ENCODE results near the gene METTL15.

METTL15 gene

GRCh38 chr11:28139841-28140415 is 31.7 kb downstream of the METTL15 start:
- Histone ChIP-seq H3K27ac (replicated peaks; ENCODE audit: low read length) (no peak overlapping the region), H3K9ac (ENCODE audit: low read depth, low read length, poor library complexity) (no peak overlapping the region), H4K8ac (ENCODE audit: low read depth, low read length) (no peak overlapping the region), H3K23ac (ENCODE audit: low read depth, low read length, poor library complexity) (no peak overlapping the region), H3K27me3 (ENCODE audit: control insufficient read depth in 3 of 3, insufficient read depth in 3 of 3, low read depth in 1 of 3, low read length in 3 of 3) (no peaks in the 10 kb centered on the region), H3K14ac (ENCODE audit: low read length) (peak overlapping the region; percentile 50), H4K91ac (ENCODE audit: low read depth, low read length, poor library complexity) (no peak overlapping the region), H3K4me3 (ENCODE audit: low read length in 2 of 2) (no peak overlapping the region), H2AK5ac (ENCODE audit: low read depth, low read length) (no peak overlapping the region), H2BK120ac (ENCODE audit: low read depth, low read length) (no peak overlapping the region), H2AFZ (ENCODE audit: low read length) (no peak overlapping the region), H3K4me1 (ENCODE audit: control insufficient read depth in 2 of 2, insufficient read depth in 1 of 2, low read depth in 1 of 2, low read length in 2 of 2) (peaks cover 0 to 2% of the 10 kb centered on the region in 2 donors), H3K4me2 (ENCODE audit: insufficient read depth, low read length, poor library complexity, severe bottlenecking) (no peak overlapping the region), H3K79me1 (ENCODE audit: low read depth, low read length) (no peaks in the 10 kb centered on the region), H2BK5ac (ENCODE audit: low read length) (no peak overlapping the region), H3K9me3 (replicated peaks in 1 of 2; ENCODE audit: control insufficient read depth in 2 of 2, insufficient read depth in 1 of 2, low read depth in 1 of 2, low read length in 2 of 2) (peaks cover 18 to 58% of the 10 kb centered on the region in 2 donors), H2BK12ac (ENCODE audit: low read length) (no peak overlapping the region), H2BK15ac (ENCODE audit: low read length) (no peak overlapping the region), H3K18ac (ENCODE audit: low read length) (no peak overlapping the region), H3K4ac (ENCODE audit: low read length) (no peak overlapping the region), H3K36me3 (replicated peaks in 1 of 2; ENCODE audit: control insufficient read depth in 2 of 2, insufficient read depth in 2 of 2, low read length in 2 of 2) (peaks cover 5 to 18% of the 10 kb centered on the region in 2 donors)
- no peak for DNase-seq (ENCODE audit: low spot score)
- WGBS, 2 donors (ENCODE audit: extremely low coverage in 2 of 2, insufficient read length in 2 of 2, insufficient replicate concordance in 1 of 2) = no CpG with 5 or more reads among the region's 5 CpGs

GRCh38 chr11:28140689-28141455 is 32.7 kb downstream of the METTL15 start:
- no peak for DNase-seq (ENCODE audit: low spot score)

DNA sequence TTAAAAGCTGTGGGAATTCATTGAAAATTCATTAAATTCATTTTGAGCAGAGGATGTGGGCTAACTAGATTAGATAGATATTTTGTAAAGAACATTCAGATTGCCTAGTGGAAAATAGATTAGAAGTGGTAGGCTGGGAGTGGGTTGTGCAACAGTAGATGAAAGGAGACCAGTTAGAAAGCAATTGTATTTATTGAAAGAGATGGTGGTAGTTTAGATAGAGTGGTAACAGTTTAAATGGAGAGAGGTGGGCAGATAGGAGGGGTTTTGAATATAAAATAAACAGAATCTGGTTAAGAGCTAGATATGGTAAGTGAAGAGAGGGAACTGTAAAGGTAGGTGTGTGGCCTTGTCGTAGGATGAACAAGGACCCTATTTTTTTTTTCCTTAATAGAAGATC is 34.5 kb downstream of the METTL15 start:
- Histone ChIP-seq H3K4ac (ENCODE audit: low read length) (no peak overlapping the region), H2AK5ac (ENCODE audit: low read depth, low read length) (no peak overlapping the region), H3K14ac (ENCODE audit: low read length) (no peak overlapping the region), H3K27me3 (ENCODE audit: control insufficient read depth in 3 of 3, insufficient read depth in 3 of 3, low read depth in 1 of 3, low read length in 3 of 3) (no peaks in the 10 kb centered on the region), H2BK12ac (ENCODE audit: low read length) (no peak overlapping the region), H3K36me3 (replicated peaks in 1 of 2; ENCODE audit: control insufficient read depth in 2 of 2, insufficient read depth in 2 of 2, low read length in 2 of 2) (peaks cover 5 to 9% of the 10 kb centered on the region in 2 donors), H3K4me1 (ENCODE audit: control insufficient read depth in 2 of 2, insufficient read depth in 1 of 2, low read depth in 1 of 2, low read length in 2 of 2) (peaks cover 2 to 3% of the 10 kb centered on the region in 2 donors), H4K91ac (ENCODE audit: low read depth, low read length, poor library complexity) (no peak overlapping the region), H3K79me1 (ENCODE audit: low read depth, low read length) (no peaks in the 10 kb centered on the region), H3K27ac (replicated peaks; ENCODE audit: low read length) (no peak overlapping the region), H3K4me3 (ENCODE audit: low read length in 2 of 2) (no peak overlapping the region), H3K4me2 (ENCODE audit: insufficient read depth, low read length, poor library complexity, severe bottlenecking) (no peak overlapping the region), H4K8ac (ENCODE audit: low read depth, low read length) (no peak overlapping the region), H2AFZ (ENCODE audit: low read length) (no peak overlapping the region), H3K23ac (ENCODE audit: low read depth, low read length, poor library complexity) (no peak overlapping the region), H3K9ac (ENCODE audit: low read depth, low read length, poor library complexity) (no peak overlapping the region), H2BK5ac (ENCODE audit: low read length) (no peak overlapping the region), H3K18ac (ENCODE audit: low read length) (no peak overlapping the region), H3K9me3 (replicated peaks in 1 of 2; ENCODE audit: control insufficient read depth in 2 of 2, insufficient read depth in 1 of 2, low read depth in 1 of 2, low read length in 2 of 2) (peaks cover 18 to 34% of the 10 kb centered on the region in 2 donors), H2BK120ac (ENCODE audit: low read depth, low read length) (no peak overlapping the region), H2BK15ac (ENCODE audit: low read length) (no peak overlapping the region)
- no peak for DNase-seq (ENCODE audit: low spot score)
- no CpG with 5 or more reads among the region's 1 CpG for WGBS, 2 donors (ENCODE audit: extremely low coverage in 2 of 2, insufficient read length in 2 of 2, insufficient replicate concordance in 1 of 2)

More at GRCh38 chr11:28140689-28141455, 32.7 kb downstream of the METTL15 start:
- H3K4me3 ChIP-seq (ENCODE audit: low read length in 2 of 2) = no peak overlapping the region
- no peak overlapping the region for H2BK12ac ChIP-seq (ENCODE audit: low read length)
- H4K91ac ChIP-seq (ENCODE audit: low read depth, low read length, poor library complexity) = no peak overlapping the region
- peaks cover 18 to 50% of the 10 kb centered on the region in 2 donors for H3K9me3 ChIP-seq (replicated peaks in 1 of 2; ENCODE audit: control insufficient read depth in 2 of 2, insufficient read depth in 1 of 2, low read depth in 1 of 2, low read length in 2 of 2)
- H3K14ac ChIP-seq (ENCODE audit: low read length) = no peak overlapping the region
- H2BK15ac ChIP-seq (ENCODE audit: low read length) = no peak overlapping the region
- peaks cover 5 to 10% of the 10 kb centered on the region in 2 donors for H3K36me3 ChIP-seq (replicated peaks in 1 of 2; ENCODE audit: control insufficient read depth in 2 of 2, insufficient read depth in 2 of 2, low read length in 2 of 2)
- H2AFZ ChIP-seq (ENCODE audit: low read length) = no peak overlapping the region
- peaks cover 2 to 3% of the 10 kb centered on the region in 2 donors for H3K4me1 ChIP-seq (ENCODE audit: control insufficient read depth in 2 of 2, insufficient read depth in 1 of 2, low read depth in 1 of 2, low read length in 2 of 2)
- H3K27ac ChIP-seq (replicated peaks; ENCODE audit: low read length) = no peak overlapping the region
- H2AK5ac ChIP-seq (ENCODE audit: low read depth, low read length) = no peak overlapping the region
- H3K4me2 ChIP-seq (ENCODE audit: insufficient read depth, low read length, poor library complexity, severe bottlenecking) = no peak overlapping the region
- no peak overlapping the region for H3K18ac ChIP-seq (ENCODE audit: low read length)
- no peak overlapping the region for H2BK5ac ChIP-seq (ENCODE audit: low read length)
- no peak overlapping the region for H2BK120ac ChIP-seq (ENCODE audit: low read depth, low read length)
- no peak overlapping the region for H3K9ac ChIP-seq (ENCODE audit: low read depth, low read length, poor library complexity)
- no peaks in the 10 kb centered on the region for H3K27me3 ChIP-seq (ENCODE audit: control insufficient read depth in 3 of 3, insufficient read depth in 3 of 3, low read depth in 1 of 3, low read length in 3 of 3)
- no peak overlapping the region for H3K23ac ChIP-seq (ENCODE audit: low read depth, low read length, poor library complexity)
- no CpG with 5 or more reads among the region's 9 CpGs for WGBS, 2 donors (ENCODE audit: extremely low coverage in 2 of 2, insufficient read length in 2 of 2, insufficient replicate concordance in 1 of 2)
- no peak overlapping the region for H4K8ac ChIP-seq (ENCODE audit: low read depth, low read length)
- H3K79me1 ChIP-seq (ENCODE audit: low read depth, low read length) = no peaks in the 10 kb centered on the region
- H3K4ac ChIP-seq (ENCODE audit: low read length) = no peak overlapping the region

DNA sequence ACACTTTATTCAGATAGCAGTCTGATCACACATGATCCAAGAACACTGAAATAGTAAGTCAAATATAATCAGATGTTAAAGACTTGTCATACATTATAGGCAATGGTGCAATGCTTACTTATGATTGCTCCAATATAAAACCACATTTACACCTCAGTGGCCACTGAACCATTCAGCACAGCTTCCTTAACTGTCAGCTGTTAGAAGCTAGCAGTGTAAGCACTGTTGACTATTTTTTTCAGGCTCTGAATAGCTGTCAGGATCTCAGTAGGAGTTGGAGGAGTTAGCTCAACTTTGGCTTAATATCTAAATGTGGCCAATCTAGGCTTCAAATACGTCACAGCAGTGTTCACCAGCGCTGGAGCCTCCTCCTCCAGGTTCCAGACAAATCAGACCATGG is 36.6 kb downstream of the METTL15 start:
- no peak overlapping the region for H3K14ac ChIP-seq (ENCODE audit: low read length)
- no peak for DNase-seq (ENCODE audit: low spot score)
- H2AFZ ChIP-seq (ENCODE audit: low read length) = no peak overlapping the region
- H3K9me3 ChIP-seq (replicated peaks in 1 of 2; ENCODE audit: control insufficient read depth in 2 of 2, insufficient read depth in 1 of 2, low read depth in 1 of 2, low read length in 2 of 2) = peaks cover 11 to 13% of the 10 kb centered on the region in 2 donors
- H3K4me1 ChIP-seq (ENCODE audit: control insufficient read depth in 2 of 2, insufficient read depth in 1 of 2, low read depth in 1 of 2, low read length in 2 of 2) = peaks cover 2 to 3% of the 10 kb centered on the region in 2 donors
- H2BK12ac ChIP-seq (ENCODE audit: low read length) = no peak overlapping the region
- H4K91ac ChIP-seq (ENCODE audit: low read depth, low read length, poor library complexity) = no peak overlapping the region
- peak overlapping the region; percentile 39 for H3K27ac ChIP-seq (replicated peaks; ENCODE audit: low read length)
- H4K8ac ChIP-seq (ENCODE audit: low read depth, low read length) = no peak overlapping the region
- no peak overlapping the region for H3K9ac ChIP-seq (ENCODE audit: low read depth, low read length, poor library complexity)
- H2BK120ac ChIP-seq (ENCODE audit: low read depth, low read length) = no peak overlapping the region
- H2BK5ac ChIP-seq (ENCODE audit: low read length) = no peak overlapping the region
- H3K4me3 ChIP-seq (ENCODE audit: low read length in 2 of 2) = no peak overlapping the region
- no peak overlapping the region for H3K18ac ChIP-seq (ENCODE audit: low read length)
- H3K79me1 ChIP-seq (ENCODE audit: low read depth, low read length) = no peaks in the 10 kb centered on the region
- no peak overlapping the region for H3K23ac ChIP-seq (ENCODE audit: low read depth, low read length, poor library complexity)
- WGBS, 2 donors (ENCODE audit: extremely low coverage in 2 of 2, insufficient read length in 2 of 2, insufficient replicate concordance in 1 of 2) = no CpG with 5 or more reads among the region's 2 CpGs
- no peak overlapping the region for H3K4ac ChIP-seq (ENCODE audit: low read length)
- H3K4me2 ChIP-seq (ENCODE audit: insufficient read depth, low read length, poor library complexity, severe bottlenecking) = no peak overlapping the region
- H3K36me3 ChIP-seq (replicated peaks in 1 of 2; ENCODE audit: control insufficient read depth in 2 of 2, insufficient read depth in 2 of 2, low read length in 2 of 2) = peaks cover 2 to 3% of the 10 kb centered on the region in 2 donors
- H3K27me3 ChIP-seq (ENCODE audit: control insufficient read depth in 3 of 3, insufficient read depth in 3 of 3, low read depth in 1 of 3, low read length in 3 of 3) = no peaks in the 10 kb centered on the region
- no peak overlapping the region for H2AK5ac ChIP-seq (ENCODE audit: low read depth, low read length)
- H2BK15ac ChIP-seq (ENCODE audit: low read length) = no peak overlapping the region
